A673 (cell line): Measurements from ENCODE around the gene THRB.

Experiments used
- CTCF ChIP-seq: fragments of 300-800, 200-600 bp; sonication (generic); conservative IDR thresholded peaks from 2 replicates; pipeline ENCODE4 v1.5.1; 2017; ENCODE audit warnings: low read depth, mild to moderate bottlenecking, antibody characterized with exemption, low read length, moderate library complexity, mixed read lengths
- EZH2 ChIP-seq: fragments of 200-600 bp; sonication (generic); IDR thresholded peaks from 2 replicates; pipeline ENCODE4 v1.6.1; 2017; ENCODE audit warnings: borderline replicate concordance, low read depth, mild to moderate bottlenecking, mixed read lengths, antibody characterized with exemption, low read length; ENCODE audit not compliant: poor library complexity, severe bottlenecking

DNA sequence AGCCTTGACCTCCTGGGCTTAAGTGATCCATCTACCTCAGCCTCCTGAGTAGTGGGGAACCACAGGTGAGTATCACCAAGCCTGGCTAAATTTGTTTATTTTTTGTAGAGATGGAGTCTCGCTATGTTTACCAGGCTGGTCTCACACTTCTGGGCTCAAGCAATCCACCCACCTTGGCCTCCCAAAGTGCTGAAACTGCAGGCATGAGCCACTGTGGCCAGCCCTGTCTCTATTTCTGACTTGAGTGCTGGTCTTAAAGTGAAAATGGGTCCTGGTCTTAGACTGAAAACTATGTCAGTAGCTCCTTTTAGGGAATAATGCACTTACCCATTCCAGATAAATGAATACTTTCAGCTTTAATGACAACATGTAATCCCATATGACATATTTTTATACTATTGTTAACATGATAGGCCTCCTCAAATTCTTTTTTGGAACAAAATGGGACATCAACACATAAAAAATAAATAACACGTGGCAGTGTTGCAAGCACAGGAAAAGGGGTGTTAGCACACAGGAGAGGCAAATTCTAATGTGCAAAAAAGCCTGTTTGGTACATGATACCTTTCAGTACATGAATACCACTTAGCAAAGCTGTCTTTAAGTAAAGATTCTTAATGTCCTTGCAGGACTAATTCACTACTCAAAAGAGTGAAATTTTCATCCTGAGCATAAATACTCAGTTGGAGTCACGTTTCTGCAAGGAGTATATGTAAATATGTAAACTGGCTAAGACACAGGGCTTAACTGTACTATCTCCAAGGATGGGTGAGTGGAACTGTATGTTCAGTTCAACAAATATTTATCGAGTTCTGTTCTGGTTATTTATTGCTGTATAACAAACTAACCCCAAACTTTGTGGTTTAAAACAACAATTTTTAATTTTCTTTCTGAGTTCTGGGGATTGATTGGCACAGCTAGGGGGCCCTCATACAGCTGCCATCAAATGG lies 354.9 kb downstream of the THRB start:
- no peak for TF ChIP-seq CTCF
- no peak for TF ChIP-seq EZH2
